ENCODE measurements around the gene TLX2. TPM values are rescaled to one million over a fixed set of nuclear protein-coding genes. Genes with fewer than 3 reads are reported as not detected.

TLX2 gene
- polyA plus RNA-seq, 2 of the 4 experiments (the other 2 are of a cell fraction), result 0.05 to 0.37 TPM

GRCh38 chr2:74548900-74549826, 34.9 kb downstream of the TLX2 start (continued):
- 0 out of 5 replicates have a peak, but pooled peaks of 1 of the 2 experiments have one; percentile 10 for TF ChIP-seq RAD21 (conservative IDR thresholded peaks at IDR 0.05 in 1 of 2, IDR thresholded peaks at IDR 0.05 in 1 of 2)
- peak; percentile 55; the same call in 1 of the 2 replicates for TF ChIP-seq RNF2 (IDR thresholded peaks at IDR 0.05; ENCODE audit: borderline replicate concordance, low read depth)
- TF ChIP-seq, protein P1, sequence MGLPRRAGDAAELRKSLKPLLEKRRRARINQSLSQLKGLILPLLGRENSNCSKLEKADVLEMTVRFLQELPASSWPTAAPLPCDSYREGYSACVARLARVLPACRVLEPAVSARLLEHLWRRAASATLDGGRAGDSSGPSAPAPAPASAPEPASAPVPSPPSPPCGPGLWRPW (IDR thresholded peaks at IDR 0.05), result no peak
- peak; percentile 46; the same call in 1 of the 2 replicates for TF ChIP-seq USF2 (IDR thresholded peaks at IDR 0.05)
- no peak for TF ChIP-seq FOSL2 (IDR thresholded peaks at IDR 0.05)
- no peak for TF ChIP-seq FOSL2 (CRISPR knock-in tag; IDR thresholded peaks at IDR 0.05)
- peak; percentile 79 for TF ChIP-seq POLR2A (IDR thresholded peaks at IDR 0.05; ENCODE audit: low read length)
- no peak for TF ChIP-seq NPAS2 (CRISPR knock-in tag; IDR thresholded peaks at IDR 0.05; ENCODE audit: borderline replicate concordance)
- TF ChIP-seq MAX (IDR thresholded peaks at IDR 0.05), result peak; percentile 87

DNA sequence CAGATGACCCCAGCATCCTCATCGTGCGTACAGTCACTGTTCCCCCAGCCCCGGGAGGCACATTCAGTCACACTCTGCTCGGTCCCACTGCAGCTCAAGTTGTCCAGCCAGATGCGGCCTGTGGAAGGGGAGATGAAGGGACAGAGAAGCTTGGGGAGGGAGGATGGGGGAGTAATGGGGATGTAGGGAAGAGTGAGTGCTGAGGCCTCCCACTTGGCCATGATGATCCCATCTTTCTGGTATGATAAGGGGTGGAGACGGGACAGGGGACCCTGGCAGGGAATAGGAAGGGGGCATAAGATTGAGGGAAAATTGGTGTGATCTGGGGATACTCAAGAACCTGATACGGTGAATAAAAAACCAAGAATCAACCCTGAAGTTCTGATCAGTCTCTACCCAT, 36.0 kb downstream of the TLX2 start:
- DNase-seq (ENCODE audit: low read depth in 1 of 2, low spot score in 1 of 2), result no peak
- peaks cover 19% of the 10 kb centered on the region for H3K4me1 ChIP-seq
- ChIA-PET POLR2A (no interaction called here), CTCF (interaction anchor here (1.0 to 2.0 kb wide), 4 partner anchors 37 to 69 kb away, joined by 3 to 7 read pairs (median 3); partner anchors contain the start of genes CCDC142 and TTC31)
- no peaks in the 10 kb centered on the region for H3K9me3 ChIP-seq
- no peak for TF ChIP-seq POLR2AphosphoS2 (conservative IDR thresholded peaks at IDR 0.05; ENCODE audit: low read length)
- no peak for ATAC-seq
- H3K27ac ChIP-seq, result no peak overlapping the region
- no peak overlapping the region for H3K4me3 ChIP-seq
- H3K4me2 ChIP-seq, result peak overlapping the region; percentile 99
- WGBS (ENCODE audit: missing lambda C conversion rate), result 97% methylated on average over 7 of the region's 7 CpGs
- FAIRE-seq, result no peak

DNA sequence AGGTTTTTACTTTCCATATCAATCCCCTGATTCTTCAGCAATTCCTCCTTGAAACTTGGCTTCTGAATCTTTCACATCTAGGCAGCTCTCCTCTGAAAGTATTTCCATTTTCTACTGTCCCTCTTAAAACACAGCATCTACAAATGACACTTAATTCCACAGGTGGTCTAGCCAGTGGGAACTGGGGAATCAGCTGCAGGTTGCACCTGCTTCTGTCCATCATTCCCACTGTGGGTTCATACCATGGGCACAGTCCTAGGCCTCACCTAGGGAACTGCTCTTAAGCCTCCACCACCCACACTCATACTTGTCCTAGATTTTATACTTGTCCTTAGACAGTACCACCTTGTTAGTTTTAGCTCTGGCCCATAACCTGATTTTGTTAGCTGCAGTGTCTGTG, 37.3 kb downstream of the TLX2 start:
- ChIA-PET POLR2A (no interaction called here), CTCF (interaction anchor here (0.5 to 2.0 kb wide), 5 partner anchors 12 to 372 kb away, joined by 3 to 7 read pairs (median 4); partner anchors contain the start of genes CCDC142 and TTC31)
- no peak overlapping the region for H3K27ac ChIP-seq
- TF ChIP-seq MYC (IDR thresholded peaks at IDR 0.05; ENCODE audit: borderline replicate concordance, low read length) (no peak), MAFK (IDR thresholded peaks at IDR 0.05; ENCODE audit: partially characterized antibody) (no peak), TFCP2L1 (CRISPR knock-in tag; IDR thresholded peaks at IDR 0.05) (no peak), MAZ (IDR thresholded peaks at IDR 0.05; ENCODE audit: borderline replicate concordance, low read depth, low read length) (no peak)
- ATAC-seq (no peak), DNase-seq (ENCODE audit: low read depth in 1 of 2, low spot score in 1 of 2) (no peak), FAIRE-seq (no peak)
- H3K4me2 ChIP-seq, result no peak overlapping the region
- H3K4me3 ChIP-seq, result no peak overlapping the region
- H3K4me1 ChIP-seq, result peaks cover 19% of the 10 kb centered on the region
- no peaks in the 10 kb centered on the region for H3K9me3 ChIP-seq

DNA sequence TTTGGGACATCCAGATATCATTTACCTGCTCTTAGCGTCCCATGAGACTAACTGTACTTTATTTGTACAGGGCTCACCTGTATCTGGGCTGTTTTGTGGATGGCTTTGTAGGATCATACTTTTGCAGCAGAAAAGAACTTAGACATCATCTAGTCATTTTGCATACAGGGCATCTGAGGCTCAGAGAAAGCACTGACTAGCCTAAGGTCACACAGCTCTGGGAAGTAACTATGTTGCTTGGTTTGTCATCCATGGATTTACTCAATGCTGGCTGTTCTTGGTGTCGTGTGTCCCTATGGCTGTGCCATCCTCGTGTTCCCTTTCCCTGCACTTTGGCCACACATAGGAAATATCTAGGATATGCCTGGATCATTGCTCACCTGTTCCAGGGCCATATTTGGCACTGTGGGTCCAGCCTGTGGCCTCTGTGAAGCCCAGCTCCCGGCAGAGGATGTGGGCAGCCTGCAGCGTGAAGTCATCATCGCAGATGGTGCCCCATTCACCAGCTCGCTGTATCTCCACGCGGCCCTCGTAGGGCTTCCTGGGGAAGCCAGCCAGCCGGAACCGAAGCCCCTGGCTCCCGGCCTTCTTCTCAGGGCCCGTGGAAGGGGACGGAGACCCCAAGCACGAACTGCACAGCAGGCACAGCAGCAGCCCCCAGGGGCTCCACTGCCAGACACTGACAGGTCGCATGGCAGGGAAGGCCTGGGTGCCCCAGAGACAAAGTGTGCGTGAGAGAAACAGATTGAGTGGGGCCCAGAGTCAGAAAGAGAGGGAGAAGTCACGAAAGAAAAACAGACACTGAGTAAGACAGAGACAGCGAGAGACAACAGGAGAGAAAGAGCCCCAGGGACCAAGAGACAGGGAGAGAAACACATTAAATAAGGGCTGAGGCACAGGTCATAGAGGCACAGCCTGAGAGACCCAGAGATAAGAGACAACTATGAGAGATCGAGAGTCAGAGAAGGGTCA, 38.0 kb downstream of the TLX2 start:
- FAIRE-seq, result no peak
- POLR2A ChIA-PET, result no interaction called here

More for the DNA sequence above, 38.0 kb downstream of the TLX2 start:
- TF ChIP-seq CEBPB (IDR thresholded peaks at IDR 0.05), result no peak
- CTCF ChIA-PET, result interaction anchor here (0.5 to 8.6 kb wide), 6 partner anchors 13 to 373 kb away, joined by 3 to 63 read pairs (median 4); no protein-coding TSS in a partner anchor
- Histone ChIP-seq H3K9me3 (no peaks in the 10 kb centered on the region), H3K4me2 (no peak overlapping the region), H3K4me3 (no peak overlapping the region), H3K4me1 (peaks cover 19% of the 10 kb centered on the region), H3K27ac (no peak overlapping the region)
- 90% methylated on average over 21 of the region's 21 CpGs for WGBS (ENCODE audit: missing lambda C conversion rate)
- no peak for ATAC-seq
- DNase-seq (ENCODE audit: low read depth in 1 of 2, low spot score in 1 of 2), result no peak

All from A549 (cell line).